Endothelial cell of umbilical vein (primary cell): ENCODE results near the gene CXXC5. TPM values are rescaled to one million over a fixed set of nuclear protein-coding genes. Genes with fewer than 3 reads are reported as not detected.
"Not testable (repeated sequence)": the region's sequence is repeated elsewhere in the genome, so short reads cannot be mapped to it uniquely, and the experiment has no call there.

Source experiments
- BruUV-seq: library from RNA; stranded (reverse); fragments of 400-500 nt; replicated peaks from 2 replicates; lab custom pipeline; 2021; lab: Mats Ljungman, UMichigan
- CTCF ChIA-PET: fragments of 300-600, 350-600 bp; sonication (Branson Sonifier 250); formaldehyde crosslinking; loops from one replicate; lab custom pipeline; 2021; ENCODE audit warnings: antibody characterized with exemption, inconsistent platforms; lab: Charles Lee
- POLR2A ChIA-PET: fragments of 300-600, 350-600 bp; sonication (Branson Sonifier 250); formaldehyde crosslinking; loops from one replicate; lab custom pipeline; 2021; ENCODE audit warnings: antibody characterized with exemption, inconsistent platforms; lab: Charles Lee
- DNase-seq: peaks from one replicate; pipeline ENCODE4 v3.0.0-alpha.2; 2011; ENCODE audit warnings: low read depth, low spot score
- FAIRE-seq: peaks from 2 replicates; lab custom pipeline; 2011; peaks lifted over from hg19 to GRCh38; lab: Jason Lieb, UNC
- H2AFZ ChIP-seq: 2 replicates; pipeline ENCODE4 v1.6.0; 2012; ENCODE audit warnings: low read depth, low read length, control low read depth, inconsistent platforms
- H3K27ac ChIP-seq: 2 replicates; pipeline ENCODE4 v1.5.1; 2011; ENCODE audit warnings: low read depth, mild to moderate bottlenecking, control low read depth, low read length, moderate library complexity; ENCODE audit not compliant: insufficient read depth
- H3K27me3 ChIP-seq, 2 experiments: 2 replicates each; pipeline versions ENCODE4 v1.6.0 to v1.6.1; 2011; ENCODE audit warnings: low read length in 2 of 2, mixed read lengths in 1 of 2; ENCODE audit not compliant: control insufficient read depth in 2 of 2, insufficient read depth in 2 of 2
- H3K36me3 ChIP-seq, 2 experiments: 2 replicates in 1 of 2; 3 replicates in 1 of 2; pipeline ENCODE4 v1.5.1; 2011; ENCODE audit warnings: low read length in 2 of 2, mild to moderate bottlenecking in 1 of 2, moderate library complexity in 1 of 2; ENCODE audit not compliant: control insufficient read depth in 2 of 2, insufficient read depth in 2 of 2; ENCODE audit errors: extremely low read depth in 1 of 2
- H3K4me1 ChIP-seq: 3 replicates; pipeline ENCODE4 v1.5.1; 2011; ENCODE audit warnings: mild to moderate bottlenecking, low read length; ENCODE audit not compliant: control insufficient read depth, insufficient read depth; ENCODE audit errors: extremely low read depth
- H3K4me2 ChIP-seq: 2 replicates; pipeline ENCODE4 v1.6.1; 2011; ENCODE audit warnings: low read length, control low read depth, mixed read lengths; ENCODE audit not compliant: insufficient read depth
- H3K4me3 ChIP-seq, 3 experiments: fragments of 200-600 bp in 1 of 3; sonication (generic), shearing (Covaris generic) in 1 of 3; replicated peaks in 1 of 3; 2 replicates each; pipeline ENCODE4 v1.5.1; 2011 to 2016; ENCODE audit warnings: control low read depth in 3 of 3, low read length in 3 of 3, mild to moderate bottlenecking in 2 of 3, inconsistent platforms in 1 of 3, low read depth in 1 of 3, moderate library complexity in 1 of 3; ENCODE audit not compliant: insufficient read depth in 1 of 3
- H3K79me2 ChIP-seq: 2 replicates; pipeline ENCODE4 v1.6.0; 2012; ENCODE audit warnings: low read length, inconsistent platforms; ENCODE audit not compliant: control insufficient read depth, insufficient read depth
- H3K9ac ChIP-seq: replicated peaks from 2 replicates; pipeline ENCODE3; 2011; ENCODE audit warnings: low read length, control low read depth; ENCODE audit not compliant: insufficient read depth; ENCODE audit errors: extremely low read depth
- H3K9me1 ChIP-seq: replicated peaks from 3 replicates; pipeline ENCODE4 v1.6.0; 2011; ENCODE audit warnings: mild to moderate bottlenecking, low read length; ENCODE audit not compliant: control insufficient read depth, insufficient read depth; ENCODE audit errors: extremely low read depth
- H3K9me3 ChIP-seq: replicated peaks from 2 replicates; pipeline ENCODE4 v1.5.1; 2012; ENCODE audit warnings: low read length, inconsistent platforms; ENCODE audit not compliant: control insufficient read depth, insufficient read depth
- H4K20me1 ChIP-seq: replicated peaks from 2 replicates; pipeline ENCODE3; 2011; ENCODE audit warnings: mild to moderate bottlenecking, low read length; ENCODE audit not compliant: control insufficient read depth, insufficient read depth; ENCODE audit errors: extremely low read depth
- EZH2 ChIP-seq: IDR thresholded peaks from 2 replicates; pipeline ENCODE4 v1.6.1; 2012; ENCODE audit warnings: borderline replicate concordance, low read depth, mild to moderate bottlenecking, moderate library complexity, low read length, inconsistent platforms; ENCODE audit not compliant: severe bottlenecking
- FOS ChIP-seq: IDR thresholded peaks from 2 replicates; pipeline ENCODE4 v1.6.1; 2011; ENCODE audit warnings: mild to moderate bottlenecking, low read length, moderate library complexity, borderline replicate concordance; ENCODE audit not compliant: insufficient read depth
- GATA2 ChIP-seq: IDR thresholded peaks from 2 replicates; pipeline ENCODE4 v1.7.0; 2011; ENCODE audit warnings: low read depth, mild to moderate bottlenecking, moderate library complexity, mixed read lengths, low read length; ENCODE audit not compliant: insufficient read length, insufficient read depth
- JUN ChIP-seq: IDR thresholded peaks from 2 replicates; pipeline ENCODE4 v1.6.1; 2011; ENCODE audit warnings: borderline replicate concordance, low read depth; ENCODE audit not compliant: insufficient read length, insufficient read depth
- MYC ChIP-seq: IDR thresholded peaks from one replicate; pipeline ENCODE4 v1.6.1; 2011; ENCODE audit warnings: mild to moderate bottlenecking, low read depth, low read length
- POLR2A ChIP-seq: IDR thresholded peaks from 2 replicates; pipeline ENCODE4 v1.6.1; 2012; ENCODE audit warnings: low read depth, mild to moderate bottlenecking, control low read depth, low read length
- POLR2AphosphoS5 ChIP-seq: IDR thresholded peaks from 2 replicates; pipeline ENCODE4 v1.6.1; 2012; ENCODE audit warnings: low read depth, mild to moderate bottlenecking, control low read depth, low read length, moderate library complexity; ENCODE audit not compliant: insufficient read depth
- dilution Hi-C: fragments of 300-500 bp; cut with MboI; formaldehyde crosslinking; loops from one replicate; pipeline ENCODE4 v1.15.0; 2019; ENCODE audit warnings: low sequenced_read_pairs; ENCODE audit not compliant: extremely low pct_ligation_motif_present
- intact Hi-C: fragments of 100-400 bp; cut with micrococcal nuclease; formaldehyde crosslinking; loops from one replicate; pipeline ENCODE4 v1.10.0; 2022
- polyA plus RNA-seq, 4 experiments: library from polyadenylated mRNA; depleted of rRNA in 3 of 4; stranded (reverse) in 3 of 4; unstranded in 1 of 4; fragments of >200 nt; gene quantifications; 2 replicates each; pipeline versions ENCODE4 v1.2.1 to v1.2.3, GENCODE V29; 2011 to 2012; ENCODE audit warnings: missing spikeins in 1 of 4
- total RNA-seq: library from RNA; stranded (reverse); gene quantifications from 2 replicates; pipeline ENCODE4 v1.2.3, GENCODE V29; 2021
- TF ChIP-seq, protein P1 (sequence below): IDR thresholded peaks from 2 replicates; pipeline ENCODE4 v1.6.1; 2011; ENCODE audit not compliant: insufficient read depth, insufficient read length
- TF ChIP-seq, protein P2 (sequence below), 2 donors: IDR thresholded peaks; 1 replicate in 1 of 2; 2 replicates in 1 of 2; pipeline ENCODE4 v1.5.1; 2011; ENCODE audit warnings: low read length in 2 of 2, mild to moderate bottlenecking in 2 of 2, moderate library complexity in 2 of 2, control low read depth in 1 of 2, inconsistent platforms in 1 of 2, low read depth in 1 of 2; ENCODE audit not compliant: insufficient read depth in 1 of 2; ENCODE audit errors: extremely low read depth in 1 of 2

The CXXC5 gene
- total and polyA plus RNA-seq, 2 donors (not counting 3 experiments of a cell fraction or from before 2014, with no cell fraction given), result 2.7 to 5.5 TPM

DNA sequence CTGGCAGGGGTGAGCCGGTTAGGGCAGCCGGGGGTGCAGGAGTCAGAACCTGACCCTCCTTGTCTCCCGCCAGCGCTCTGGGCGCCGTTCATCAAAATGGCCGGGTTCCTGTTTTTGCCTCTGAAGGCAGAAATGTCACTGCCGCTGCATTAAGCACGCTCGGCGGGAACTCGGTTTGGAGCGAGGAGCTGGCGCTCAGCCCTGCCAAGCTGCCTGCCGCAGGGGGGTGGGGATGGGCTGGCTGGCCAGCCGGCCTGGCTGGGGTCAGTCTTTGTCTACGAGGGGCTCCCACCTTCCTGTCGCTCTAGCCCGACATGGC, 63.7 kb downstream of the CXXC5 start:
- ChIA-PET POLR2A (no interaction called here), CTCF (interaction anchor here (0.6 to 3.0 kb wide), 10 partner anchors 10 to 84 kb away, joined by 3 to 27 read pairs (median 8); partner anchors contain the start of gene CXXC5)
- peaks cover 7% of the 10 kb centered on the region for H3K4me1 ChIP-seq
- H3K9me1 ChIP-seq, result no peaks in the 10 kb centered on the region
- H4K20me1 ChIP-seq, result no peaks in the 10 kb centered on the region
- no TSS peak for BruUV-seq
- no peak overlapping the region for H3K4me3 ChIP-seq
- dilution Hi-C loops, result no loop called here
- H3K9ac ChIP-seq, result no peak overlapping the region
- TF ChIP-seq EZH2 (peak; percentile 28), POLR2A (no peak)
- peaks cover 11 to 13% of the 10 kb centered on the region in 2 experiments for H3K27me3 ChIP-seq
- no peak overlapping the region for H2AFZ ChIP-seq
- no peak for DNase-seq
- FAIRE-seq, result no peak
- no peak overlapping the region for H3K27ac ChIP-seq
- H3K36me3 ChIP-seq, result no peaks in the 10 kb centered on the region
- H3K9me3 ChIP-seq, result no peaks in the 10 kb centered on the region
- H3K79me2 ChIP-seq, result no peaks in the 10 kb centered on the region
- H3K4me2 ChIP-seq, result peak overlapping the region; percentile 48
- intact Hi-C loops, result loop anchor here (2.0 kb wide), 1 partner anchor 35 kb away; no protein-coding TSS in a partner anchor

DNA sequence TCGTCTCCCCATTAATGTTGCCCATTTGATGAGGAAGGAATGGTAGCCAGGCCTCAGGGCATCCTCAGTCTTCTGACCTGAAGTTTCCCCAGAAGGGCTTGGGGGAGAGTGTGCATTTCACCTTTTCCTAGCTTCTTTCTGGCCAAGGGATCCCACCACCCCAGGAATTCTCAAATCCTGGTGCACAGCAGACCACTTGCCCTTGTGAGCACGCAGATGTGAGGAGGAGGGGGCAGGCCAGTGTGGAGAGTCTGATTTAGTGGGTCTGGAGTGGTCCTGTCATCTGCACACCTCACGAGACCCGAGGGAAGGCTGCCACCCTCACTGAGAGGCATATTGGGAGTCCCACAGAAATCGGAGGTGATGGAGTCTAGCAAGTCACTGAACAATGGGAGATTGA, 64.3 kb downstream of the CXXC5 start:
- Histone ChIP-seq H3K79me2 (no peaks in the 10 kb centered on the region), H3K9ac (no peak overlapping the region), H3K4me3 (no peak overlapping the region), H3K27me3 (peaks cover 11 to 13% of the 10 kb centered on the region in 2 experiments), H3K9me1 (no peaks in the 10 kb centered on the region), H3K36me3 (no peaks in the 10 kb centered on the region), H3K9me3 (no peaks in the 10 kb centered on the region), H4K20me1 (no peaks in the 10 kb centered on the region), H3K27ac (no peak overlapping the region), H2AFZ (no peak overlapping the region), H3K4me1 (peaks cover 7% of the 10 kb centered on the region), H3K4me2 (no peak overlapping the region)
- ChIA-PET POLR2A (no interaction called here), CTCF (interaction anchor here (1.4 to 2.6 kb wide), 3 partner anchors 53 to 76 kb away, joined by 4 to 27 read pairs (median 12); no protein-coding TSS in a partner anchor)
- no peak for DNase-seq
- dilution Hi-C loops, result no loop called here
- no TSS peak for BruUV-seq
- TF ChIP-seq JUN (no peak), MYC (no peak), EZH2 (no peak), POLR2AphosphoS5 (no peak), GATA2 (no peak), POLR2A (no peak), FOS (no peak)
- TF ChIP-seq, protein P1, sequence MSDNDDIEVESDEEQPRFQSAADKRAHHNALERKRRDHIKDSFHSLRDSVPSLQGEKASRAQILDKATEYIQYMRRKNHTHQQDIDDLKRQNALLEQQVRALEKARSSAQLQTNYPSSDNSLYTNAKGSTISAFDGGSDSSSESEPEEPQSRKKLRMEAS, result no peak
- TF ChIP-seq, protein P2, sequence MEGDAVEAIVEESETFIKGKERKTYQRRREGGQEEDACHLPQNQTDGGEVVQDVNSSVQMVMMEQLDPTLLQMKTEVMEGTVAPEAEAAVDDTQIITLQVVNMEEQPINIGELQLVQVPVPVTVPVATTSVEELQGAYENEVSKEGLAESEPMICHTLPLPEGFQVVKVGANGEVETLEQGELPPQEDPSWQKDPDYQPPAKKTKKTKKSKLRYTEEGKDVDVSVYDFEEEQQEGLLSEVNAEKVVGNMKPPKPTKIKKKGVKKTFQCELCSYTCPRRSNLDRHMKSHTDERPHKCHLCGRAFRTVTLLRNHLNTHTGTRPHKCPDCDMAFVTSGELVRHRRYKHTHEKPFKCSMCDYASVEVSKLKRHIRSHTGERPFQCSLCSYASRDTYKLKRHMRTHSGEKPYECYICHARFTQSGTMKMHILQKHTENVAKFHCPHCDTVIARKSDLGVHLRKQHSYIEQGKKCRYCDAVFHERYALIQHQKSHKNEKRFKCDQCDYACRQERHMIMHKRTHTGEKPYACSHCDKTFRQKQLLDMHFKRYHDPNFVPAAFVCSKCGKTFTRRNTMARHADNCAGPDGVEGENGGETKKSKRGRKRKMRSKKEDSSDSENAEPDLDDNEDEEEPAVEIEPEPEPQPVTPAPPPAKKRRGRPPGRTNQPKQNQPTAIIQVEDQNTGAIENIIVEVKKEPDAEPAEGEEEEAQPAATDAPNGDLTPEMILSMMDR (IDR thresholded peaks at IDR 0.05; ENCODE audit: extremely low read depth in 1 of 2, insufficient read depth in 1 of 2, low read depth in 1 of 2, low read length in 2 of 2), result no peak
- intact Hi-C loops, result no loop called here
- FAIRE-seq, result no peak

DNA sequence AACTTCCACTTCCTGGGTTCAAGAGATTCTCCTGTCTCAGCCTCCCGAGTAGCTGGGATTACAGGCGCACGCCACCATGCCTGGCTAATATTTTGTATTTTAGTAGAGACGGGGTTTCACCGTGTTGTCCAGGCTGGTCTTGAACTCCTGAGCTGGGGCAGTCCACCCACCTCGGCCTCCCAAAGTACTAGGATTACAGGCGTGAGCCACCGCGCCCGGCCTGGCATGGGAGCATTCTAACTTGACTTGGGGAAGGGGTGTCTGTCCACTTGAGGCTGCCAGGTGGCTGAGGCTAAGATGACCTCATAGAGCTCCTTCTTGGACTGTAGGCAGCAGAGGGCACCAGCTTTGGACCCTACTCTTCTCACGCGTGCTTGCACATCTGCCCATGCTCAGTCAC, 65.7 kb downstream of the CXXC5 start:
- intact Hi-C loops, H3K4me2 ChIP-seq, H3K4me3 ChIP-seq, H3K9me3 ChIP-seq, H2AFZ ChIP-seq, BruUV-seq, DNase-seq, FAIRE-seq, dilution Hi-C loops, POLR2A ChIA-PET, H4K20me1 ChIP-seq, H3K79me2 ChIP-seq, H3K9ac ChIP-seq, H3K27ac ChIP-seq, H3K36me3 ChIP-seq, H3K4me1 ChIP-seq, H3K9me1 ChIP-seq: not testable (repeated sequence)
- peaks cover 11 to 13% of the 10 kb centered on the region in 2 experiments for H3K27me3 ChIP-seq
- CTCF ChIA-PET, result interaction anchor here (1.4 kb wide), 1 partner anchor 51 kb away, joined by 4 read pairs; no protein-coding TSS in a partner anchor
